ENCODE data around the gene SMIM31. TPM values are rescaled to one million over a fixed set of nuclear protein-coding genes. Genes with fewer than 3 reads are reported as not detected.
A peak's percentile ranks its signal among the peaks of the same experiment; 100 is the strongest.

The SMIM31 gene
- polyA plus RNA-seq, 3 donors: not detected

DNA sequence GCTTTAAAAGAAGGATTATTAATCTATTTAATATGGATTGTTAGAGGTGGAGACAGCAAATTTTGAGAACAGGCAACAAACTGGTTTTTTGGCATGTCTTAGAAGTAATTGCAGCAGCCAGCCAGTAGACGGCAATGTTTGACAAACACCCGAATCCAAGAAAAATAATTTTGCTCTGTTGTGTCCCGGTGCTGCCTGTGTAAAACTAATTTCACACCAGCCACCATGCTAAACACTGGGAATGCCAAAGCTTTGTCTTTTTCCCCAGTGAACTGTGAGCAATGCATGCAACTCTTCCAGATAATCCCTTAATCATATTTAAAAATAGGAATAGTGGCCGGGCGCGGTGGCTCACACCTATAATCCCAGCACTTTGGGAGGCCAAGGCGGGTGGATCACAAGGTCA is 25.9 kb downstream of the SMIM31 start:
- Histone ChIP-seq H3K4me3 (replicated peaks in 1 of 3; ENCODE audit: low read depth in 2 of 3, low read length in 3 of 3) (no peak overlapping the region), H4K20me1 (ENCODE audit: insufficient read depth, low read length) (no peaks in the 10 kb centered on the region), H2AFZ (ENCODE audit: insufficient read depth, low read depth, low read length, poor library complexity, severe bottlenecking) (no peak overlapping the region), H3K27me3 (ENCODE audit: control insufficient read depth in 2 of 2, insufficient read depth in 2 of 2, low read length in 2 of 2) (no peaks in the 10 kb centered on the region), H3K36me3 (replicated peaks in 1 of 2; ENCODE audit: control insufficient read depth in 1 of 2, insufficient read depth in 2 of 2, low read length in 2 of 2) (no peaks in the 10 kb centered on the region), H3K9me3 (replicated peaks in 1 of 2; ENCODE audit: control insufficient read depth in 1 of 2, insufficient read depth in 1 of 2, low read length in 2 of 2) (no peaks in the 10 kb centered on the region), H3K4me2 (replicated peaks; ENCODE audit: extremely low read depth, low read length, poor library complexity, severe bottlenecking) (no peak overlapping the region), H3K4me1 (ENCODE audit: control insufficient read depth in 1 of 2, insufficient read depth in 2 of 2, low read length in 2 of 2) (no peaks in the 10 kb centered on the region), H3K79me2 (ENCODE audit: insufficient read depth, low read length) (no peaks in the 10 kb centered on the region), H3K27ac (ENCODE audit: low read depth in 1 of 2, low read length in 2 of 2) (no peak overlapping the region), H3K9ac (ENCODE audit: insufficient read depth, low read length, poor library complexity, severe bottlenecking) (no peak overlapping the region)
- intact Hi-C loops (cut with micrococcal nuclease): no loop called here
- DNase-seq: peak in 1 of 3 donors; percentile 3
- Mint-ChIP-seq H3K9me3 (no peaks in the 10 kb centered on the region), H3K4me3 (no peak overlapping the region), H3K27ac (no peak overlapping the region), H3K27me3 (ENCODE audit: low read depth in 3 of 3) (peaks cover 0 to 4% (median 0%) of the 10 kb centered on the region in 3 donors), H3K4me1 (no peaks in the 10 kb centered on the region), H3K36me3 (no peaks in the 10 kb centered on the region)
- TF ChIP-seq, protein P1, sequence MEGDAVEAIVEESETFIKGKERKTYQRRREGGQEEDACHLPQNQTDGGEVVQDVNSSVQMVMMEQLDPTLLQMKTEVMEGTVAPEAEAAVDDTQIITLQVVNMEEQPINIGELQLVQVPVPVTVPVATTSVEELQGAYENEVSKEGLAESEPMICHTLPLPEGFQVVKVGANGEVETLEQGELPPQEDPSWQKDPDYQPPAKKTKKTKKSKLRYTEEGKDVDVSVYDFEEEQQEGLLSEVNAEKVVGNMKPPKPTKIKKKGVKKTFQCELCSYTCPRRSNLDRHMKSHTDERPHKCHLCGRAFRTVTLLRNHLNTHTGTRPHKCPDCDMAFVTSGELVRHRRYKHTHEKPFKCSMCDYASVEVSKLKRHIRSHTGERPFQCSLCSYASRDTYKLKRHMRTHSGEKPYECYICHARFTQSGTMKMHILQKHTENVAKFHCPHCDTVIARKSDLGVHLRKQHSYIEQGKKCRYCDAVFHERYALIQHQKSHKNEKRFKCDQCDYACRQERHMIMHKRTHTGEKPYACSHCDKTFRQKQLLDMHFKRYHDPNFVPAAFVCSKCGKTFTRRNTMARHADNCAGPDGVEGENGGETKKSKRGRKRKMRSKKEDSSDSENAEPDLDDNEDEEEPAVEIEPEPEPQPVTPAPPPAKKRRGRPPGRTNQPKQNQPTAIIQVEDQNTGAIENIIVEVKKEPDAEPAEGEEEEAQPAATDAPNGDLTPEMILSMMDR (IDR thresholded peaks at IDR 0.05): peak; percentile 65
- 0% methylated on average over 3 of the region's 7 CpGs for WGBS (ENCODE audit: insufficient coverage)

DNA sequence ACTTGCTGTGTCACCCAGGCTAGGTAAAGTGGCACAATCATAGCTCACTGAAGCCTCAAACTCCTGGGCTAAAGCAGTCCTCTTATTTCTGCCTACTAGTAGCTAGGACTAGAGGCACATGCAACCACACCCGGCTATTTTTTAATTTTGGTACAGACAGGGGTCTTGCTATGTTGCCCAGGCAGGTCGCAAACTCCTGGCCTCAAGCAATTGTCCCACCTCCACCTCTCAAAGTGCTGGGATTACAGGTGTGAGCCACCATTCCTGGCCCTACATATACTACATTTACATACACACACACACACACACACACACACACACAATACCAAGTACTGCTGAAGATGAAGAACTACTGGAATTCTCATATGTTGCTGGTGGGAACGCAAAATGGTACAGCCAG is 26.9 kb downstream of the SMIM31 start:
- Mint-ChIP-seq H3K27ac (no peak overlapping the region), H3K27me3 (ENCODE audit: low read depth in 3 of 3) (no peaks in the 10 kb centered on the region), H3K9me3 (no peaks in the 10 kb centered on the region), H3K4me1 (no peaks in the 10 kb centered on the region), H3K4me3 (no peak overlapping the region), H3K36me3 (no peaks in the 10 kb centered on the region)
- H3K9ac ChIP-seq (ENCODE audit: insufficient read depth, low read length, poor library complexity, severe bottlenecking): no peak overlapping the region
- H3K27ac ChIP-seq (ENCODE audit: low read depth in 1 of 2, low read length in 2 of 2): no peak overlapping the region
- intact Hi-C loops (cut with micrococcal nuclease): no loop called here
- no peaks in the 10 kb centered on the region for H3K9me3 ChIP-seq (replicated peaks in 1 of 2; ENCODE audit: control insufficient read depth in 1 of 2, insufficient read depth in 1 of 2, low read length in 2 of 2)
- H4K20me1 ChIP-seq (ENCODE audit: insufficient read depth, low read length): no peaks in the 10 kb centered on the region
- H3K4me2 ChIP-seq (replicated peaks; ENCODE audit: extremely low read depth, low read length, poor library complexity, severe bottlenecking): no peak overlapping the region
- H3K4me3 ChIP-seq (replicated peaks in 1 of 3; ENCODE audit: low read depth in 2 of 3, low read length in 3 of 3): no peak overlapping the region
- DNase-seq: no peak
- no CpG with 5 or more reads among the region's 3 CpGs for WGBS (ENCODE audit: insufficient coverage)
- TF ChIP-seq, protein P1 (IDR thresholded peaks at IDR 0.05): no peak
- H3K36me3 ChIP-seq (replicated peaks in 1 of 2; ENCODE audit: control insufficient read depth in 1 of 2, insufficient read depth in 2 of 2, low read length in 2 of 2): no peaks in the 10 kb centered on the region
- no peaks in the 10 kb centered on the region for H3K27me3 ChIP-seq (ENCODE audit: control insufficient read depth in 2 of 2, insufficient read depth in 2 of 2, low read length in 2 of 2)
- no peak overlapping the region for H2AFZ ChIP-seq (ENCODE audit: insufficient read depth, low read depth, low read length, poor library complexity, severe bottlenecking)
- no peaks in the 10 kb centered on the region for H3K79me2 ChIP-seq (ENCODE audit: insufficient read depth, low read length)
- H3K4me1 ChIP-seq (ENCODE audit: control insufficient read depth in 1 of 2, insufficient read depth in 2 of 2, low read length in 2 of 2): no peaks in the 10 kb centered on the region
